GM18498 (cell line): Measurements from ENCODE around the gene MFN2.

Experiments
- ATAC-seq: cut with Tn5 transposase; IDR thresholded peaks from one replicate; pipeline ENCODE4 v1.9.1; 2021; ENCODE audit warnings: mild to moderate bottlenecking, moderate library complexity; ENCODE audit not compliant: unreplicated experiment

MFN2 gene

DNA sequence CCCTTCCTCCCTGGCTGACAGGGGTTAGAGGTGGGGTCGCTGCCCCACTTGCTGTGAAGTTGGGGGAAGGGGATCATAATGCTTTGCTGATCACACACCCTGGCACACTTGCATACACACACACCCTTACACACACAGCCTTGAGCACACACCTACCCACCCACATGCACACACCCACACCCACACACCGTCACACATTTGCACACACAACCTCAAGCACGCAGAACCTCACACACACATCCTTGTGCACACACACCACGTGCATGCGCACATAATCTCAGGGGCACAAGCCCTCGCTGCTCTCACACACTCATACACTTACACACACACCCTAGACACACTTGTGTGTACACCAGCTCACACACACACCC, 66.5 kb downstream of the MFN2 start:
- no peak for ATAC-seq

DNA sequence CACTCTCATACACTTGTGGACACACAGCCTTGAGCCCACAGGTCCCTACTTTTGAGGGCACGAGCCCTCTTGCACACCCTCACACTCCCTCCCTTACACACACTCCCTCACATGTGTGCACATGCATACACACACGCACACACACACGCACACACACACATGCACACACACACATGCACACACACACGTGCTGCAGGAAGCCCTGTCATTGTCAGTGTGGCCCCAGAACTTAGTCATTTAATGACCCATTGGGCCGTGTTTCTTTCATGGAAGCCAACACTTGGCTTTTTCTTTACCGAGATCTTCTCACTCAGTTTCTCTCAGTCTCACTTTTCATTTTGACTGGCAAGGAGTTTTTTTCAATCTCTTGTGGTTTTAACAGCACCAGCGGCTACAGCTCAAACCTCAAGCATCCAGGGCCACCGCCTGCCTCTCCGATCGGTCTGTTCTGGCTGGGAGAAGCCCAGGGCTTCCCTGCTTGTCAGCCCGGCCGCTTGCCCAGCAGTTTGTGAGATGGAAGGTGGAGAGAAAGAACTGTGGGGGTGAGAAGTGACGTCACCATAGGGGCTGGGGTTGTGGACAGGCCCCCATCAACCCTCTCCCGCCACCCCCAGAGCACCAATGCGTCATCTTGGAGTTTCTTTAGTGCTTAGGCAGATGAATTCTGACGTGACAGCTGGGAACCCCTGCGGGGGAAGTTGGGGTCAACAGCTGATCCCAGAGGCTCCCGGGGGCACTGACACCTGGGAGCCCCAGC, 67.1 kb downstream of the MFN2 start:
- ATAC-seq = peak; percentile 57

DNA sequence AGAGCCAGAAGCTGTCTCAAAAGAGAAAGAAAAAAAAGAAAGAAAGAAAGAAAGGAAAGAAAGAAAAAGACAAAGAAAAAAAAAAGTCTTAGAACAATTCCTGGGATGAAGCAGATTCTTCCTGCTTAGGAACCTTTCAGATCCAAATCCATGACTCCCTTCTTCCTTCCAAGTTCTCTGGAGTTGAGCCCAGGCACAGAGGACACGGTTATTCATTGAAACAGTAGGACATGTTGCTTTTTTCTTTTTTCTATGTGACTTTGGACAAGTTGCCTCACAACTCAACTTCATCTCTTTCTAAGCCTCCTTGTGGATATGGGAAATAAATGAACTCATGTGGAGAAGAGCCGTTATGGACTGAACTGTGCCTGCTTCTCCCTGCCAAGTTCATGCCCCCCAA, 68.1 kb downstream of the MFN2 start:
- ATAC-seq = no peak

DNA sequence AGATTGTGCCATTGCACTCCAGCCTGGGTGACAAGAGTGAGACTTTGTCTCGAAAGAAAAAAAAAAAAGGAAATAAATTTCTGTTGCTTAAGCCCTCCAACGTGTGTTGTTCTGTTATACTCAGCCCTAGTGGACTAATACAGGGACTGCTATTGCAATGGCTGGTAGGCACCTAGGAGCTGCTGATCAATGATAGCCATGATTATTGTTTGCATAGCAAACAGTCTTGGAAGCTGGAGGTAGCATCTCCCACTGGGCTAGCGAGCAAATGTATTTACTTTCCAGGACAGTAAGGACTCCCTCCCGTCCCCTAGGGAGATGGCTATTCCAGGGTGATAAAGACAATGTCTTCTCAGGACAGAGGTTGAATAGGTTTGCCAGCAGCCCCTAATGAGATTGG, 69.4 kb downstream of the MFN2 start:
- no peak for ATAC-seq

DNA sequence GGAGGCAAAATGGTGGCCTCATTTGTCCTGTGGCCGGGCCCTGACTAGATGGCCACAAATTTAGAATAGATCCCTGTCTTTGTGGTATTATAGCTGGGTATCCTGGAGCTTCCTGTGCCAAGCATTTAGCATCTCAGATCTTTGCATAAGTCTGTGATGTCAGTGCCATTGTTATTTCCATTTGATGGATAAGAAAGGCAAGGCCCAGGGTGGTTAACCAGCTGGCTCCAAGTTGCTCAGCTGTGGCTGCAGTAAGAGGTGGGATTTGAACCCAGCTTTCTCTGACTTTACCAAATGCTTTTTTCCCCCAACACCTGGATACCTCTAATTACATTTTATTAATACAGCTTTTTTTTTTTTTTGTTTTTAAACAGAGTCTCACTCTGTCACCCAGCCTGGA, 71.1 kb downstream of the MFN2 start:
- ATAC-seq = no peak

DNA sequence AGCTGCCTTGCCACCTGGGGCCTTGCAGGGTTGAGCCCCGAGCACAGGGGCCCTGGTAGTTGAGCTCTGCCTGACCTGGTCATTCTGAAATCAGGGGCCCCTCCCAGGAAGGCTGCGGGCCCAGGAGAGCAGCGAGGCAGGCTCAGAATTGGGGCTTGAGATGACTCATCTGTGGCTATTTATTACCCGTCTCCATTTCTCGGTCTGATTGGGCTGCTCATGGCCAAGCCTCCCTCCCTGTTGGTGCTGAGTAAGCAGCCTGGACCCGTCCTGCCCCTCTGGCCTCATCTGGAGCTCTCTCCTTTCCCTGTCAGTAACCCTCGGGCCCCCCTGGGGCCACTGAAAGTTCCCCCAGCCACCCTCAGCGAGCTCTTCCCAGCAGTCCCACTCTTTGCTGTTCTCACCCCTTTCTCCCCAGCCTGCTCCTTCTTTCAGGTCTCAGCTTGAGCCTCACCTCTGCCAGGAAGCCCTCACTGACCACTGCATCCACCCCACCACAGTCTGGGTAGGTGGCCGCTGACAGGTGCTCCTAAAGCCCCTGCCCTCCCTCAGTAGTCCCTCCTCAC, 71.8 kb downstream of the MFN2 start:
- peak; percentile 68 for ATAC-seq

DNA sequence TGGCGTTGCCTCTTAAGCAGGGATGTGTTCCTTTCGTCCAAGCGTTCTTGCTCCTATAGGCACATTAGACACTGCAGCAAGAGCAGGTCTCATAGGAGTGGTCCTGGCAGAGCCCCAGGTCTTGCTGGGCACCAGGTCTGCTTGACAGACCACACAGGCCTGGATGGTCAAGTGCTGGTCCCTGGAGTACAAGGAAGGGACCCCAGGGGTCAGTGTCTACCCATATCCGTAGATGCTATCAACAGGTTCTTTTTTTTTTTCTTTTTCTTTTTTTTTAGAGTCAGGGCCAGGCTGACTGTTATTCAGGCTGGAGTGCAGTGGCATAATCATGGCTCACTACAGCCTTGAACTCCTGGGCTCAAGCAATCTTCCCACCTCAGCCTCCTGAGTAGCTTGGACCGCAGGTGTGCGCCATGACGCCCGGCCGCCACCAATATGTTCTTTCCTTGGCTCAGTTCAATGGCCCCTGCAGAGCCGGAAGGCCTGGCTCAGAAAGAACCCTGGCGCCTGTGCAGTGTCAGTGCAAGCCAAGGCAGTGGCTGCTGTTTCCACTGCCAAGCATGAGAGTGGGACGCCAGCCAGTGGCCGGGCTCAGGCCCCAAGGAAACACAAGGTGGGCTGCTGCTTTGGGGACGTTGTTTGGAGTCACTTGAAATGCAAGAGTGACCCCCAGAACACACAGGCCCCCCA, 72.9 kb downstream of the MFN2 start:
- no peak for ATAC-seq

DNA sequence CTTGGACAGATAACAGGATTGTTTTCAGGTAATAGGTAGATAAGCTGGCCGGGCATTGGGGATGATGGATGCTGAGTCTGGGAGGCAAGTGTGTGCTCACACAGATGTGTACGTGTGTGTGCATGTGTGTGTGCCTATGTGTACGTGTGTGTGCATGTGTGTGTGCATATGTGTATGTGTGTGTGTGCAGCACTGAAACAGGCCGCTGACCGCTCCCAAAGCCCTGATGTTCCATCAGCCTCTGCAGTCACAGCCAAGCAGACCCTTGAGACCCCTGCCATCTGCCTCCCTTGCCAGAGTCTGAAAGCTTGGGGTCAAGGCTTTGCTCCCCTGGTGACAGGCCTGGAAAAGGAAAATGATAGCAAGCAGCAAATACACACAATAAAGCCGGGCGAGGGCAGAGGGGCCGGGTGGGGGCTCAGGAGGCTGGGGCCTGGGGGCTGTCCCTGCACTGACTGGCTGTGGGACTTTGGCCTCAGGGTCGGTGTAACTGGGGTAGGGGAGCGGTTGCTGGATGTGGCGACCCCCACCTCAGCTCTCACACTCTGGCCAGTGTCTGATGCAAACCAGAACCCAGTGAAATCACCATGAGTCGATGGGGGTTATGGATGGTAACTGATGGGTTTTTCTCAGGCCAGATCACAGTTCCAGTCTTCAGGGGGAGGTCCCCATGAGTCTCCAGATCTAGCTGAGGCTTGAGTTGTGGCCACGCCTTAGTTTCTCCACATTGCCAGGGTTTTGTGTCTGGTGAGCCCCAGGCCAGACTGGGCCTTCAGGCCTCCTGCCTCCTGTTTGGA, 73.7 kb downstream of the MFN2 start:
- no peak for ATAC-seq

DNA sequence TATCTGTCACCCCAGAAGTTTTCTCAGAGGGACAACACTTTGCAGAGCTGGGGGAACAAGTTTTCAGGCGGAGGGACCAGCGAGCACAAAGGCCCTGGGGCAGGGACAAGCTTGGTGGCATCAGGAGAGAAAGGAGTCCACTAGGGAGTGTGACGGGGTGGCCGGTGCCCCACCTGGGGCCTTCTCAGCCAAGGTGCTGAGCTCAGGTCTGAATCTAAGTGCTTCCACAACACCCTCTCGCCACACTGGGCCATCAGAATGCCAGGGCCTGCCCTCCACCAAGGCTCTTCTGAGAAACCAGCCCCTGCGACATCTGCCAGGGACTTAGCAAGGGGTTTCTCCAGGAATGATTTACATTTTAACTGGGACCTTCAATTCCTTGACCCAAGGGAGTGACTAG, 75.0 kb downstream of the MFN2 start:
- no peak for ATAC-seq

DNA sequence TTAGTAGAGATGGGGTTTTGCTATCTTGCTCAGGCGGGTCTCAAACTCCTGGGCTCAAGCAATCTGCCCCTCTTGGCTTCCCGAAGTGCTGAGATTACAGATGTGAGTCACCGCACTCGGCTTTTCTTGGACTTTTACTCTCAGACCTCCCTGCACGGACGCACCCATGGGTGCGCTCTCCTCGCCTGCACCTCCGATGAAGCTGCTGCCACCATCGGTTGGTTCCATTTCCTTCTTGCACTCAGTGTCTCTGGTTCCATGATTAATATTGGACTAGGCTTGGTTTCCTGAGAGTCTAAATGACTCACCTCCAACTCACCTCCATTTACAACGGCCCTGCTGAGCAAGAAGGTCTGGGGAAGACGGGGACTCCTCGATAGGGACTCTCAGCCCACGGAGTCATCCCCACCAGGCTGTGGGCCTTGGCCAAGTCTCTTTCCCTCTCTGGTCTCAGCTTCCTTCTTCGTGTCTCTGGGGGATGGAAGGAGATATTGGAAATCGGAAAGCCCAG, 76.1 kb downstream of the MFN2 start:
- no peak for ATAC-seq

DNA sequence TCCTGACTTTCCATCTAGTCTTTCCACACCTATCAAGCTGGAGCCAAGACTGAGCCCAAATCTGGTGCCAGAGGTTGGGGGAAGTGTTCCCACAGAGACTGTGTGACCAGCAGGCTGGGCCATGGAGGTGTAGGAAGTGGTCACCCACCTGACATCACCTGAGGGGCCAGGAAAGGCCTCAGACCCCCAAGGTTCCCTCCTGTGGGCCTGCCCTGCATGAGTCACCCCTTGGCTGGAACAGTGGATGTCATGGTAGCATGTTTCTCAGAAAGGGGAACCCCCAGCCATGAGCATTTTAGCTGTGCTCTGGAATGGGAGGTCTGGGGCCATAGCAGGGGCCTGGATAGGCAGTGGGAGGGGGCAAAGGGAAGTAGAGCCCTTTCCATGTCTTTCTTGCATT, 77.1 kb downstream of the MFN2 start:
- ATAC-seq = no peak

DNA sequence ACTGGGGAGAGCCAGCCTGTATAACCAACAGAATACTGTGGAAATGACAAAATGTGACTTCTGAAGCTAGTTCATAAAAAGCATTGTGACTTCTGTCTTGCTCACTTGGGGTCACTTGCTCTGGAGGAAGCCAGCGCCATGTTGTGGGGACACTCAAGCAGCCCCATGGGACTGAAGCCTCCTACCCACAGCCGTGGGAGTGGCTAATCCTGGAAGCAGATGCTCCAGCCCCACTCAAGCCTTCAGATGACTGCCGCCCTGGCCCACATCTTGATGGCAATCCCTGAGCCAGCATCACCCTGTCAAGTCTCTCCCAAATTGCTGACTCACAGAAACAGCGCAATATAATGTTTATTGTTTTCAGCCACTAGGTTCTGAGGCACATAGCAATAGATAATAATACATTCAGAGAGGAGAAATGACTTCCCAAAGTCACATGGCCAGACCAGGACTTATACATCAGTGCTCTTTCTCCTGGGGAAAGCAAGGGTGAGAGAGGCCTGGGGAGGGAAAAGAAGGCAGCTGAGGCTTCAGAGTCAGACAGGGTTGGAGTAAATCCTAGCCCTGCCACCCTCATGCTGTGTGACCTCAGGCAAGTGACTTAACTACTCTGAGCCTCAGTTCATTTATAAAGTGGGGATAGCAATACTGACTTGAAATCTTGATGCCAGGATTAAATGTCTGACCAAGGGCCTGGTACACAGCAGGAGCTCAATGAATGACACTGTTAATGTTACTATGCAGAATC, 77.9 kb downstream of the MFN2 start:
- no peak for ATAC-seq

DNA sequence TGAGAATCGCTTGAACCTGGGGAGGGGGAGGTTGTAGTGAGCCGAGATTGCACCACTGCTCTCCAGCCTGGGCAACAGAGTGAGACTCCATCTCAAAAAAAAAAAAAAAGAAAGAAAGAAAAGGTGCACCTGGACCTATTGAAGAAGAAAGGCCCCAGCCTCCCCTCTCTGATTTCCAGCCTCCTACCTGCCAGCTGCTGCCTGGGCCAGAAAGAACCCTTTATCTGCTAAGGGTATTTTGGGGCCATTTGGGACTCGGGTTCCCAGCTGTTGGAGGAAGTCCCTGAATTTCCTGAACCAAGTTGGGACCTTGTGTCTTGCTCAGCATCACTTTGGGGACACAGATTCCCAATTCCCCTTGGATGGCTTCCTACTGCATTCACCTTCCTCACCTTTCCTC, 79.0 kb downstream of the MFN2 start:
- no peak for ATAC-seq

DNA sequence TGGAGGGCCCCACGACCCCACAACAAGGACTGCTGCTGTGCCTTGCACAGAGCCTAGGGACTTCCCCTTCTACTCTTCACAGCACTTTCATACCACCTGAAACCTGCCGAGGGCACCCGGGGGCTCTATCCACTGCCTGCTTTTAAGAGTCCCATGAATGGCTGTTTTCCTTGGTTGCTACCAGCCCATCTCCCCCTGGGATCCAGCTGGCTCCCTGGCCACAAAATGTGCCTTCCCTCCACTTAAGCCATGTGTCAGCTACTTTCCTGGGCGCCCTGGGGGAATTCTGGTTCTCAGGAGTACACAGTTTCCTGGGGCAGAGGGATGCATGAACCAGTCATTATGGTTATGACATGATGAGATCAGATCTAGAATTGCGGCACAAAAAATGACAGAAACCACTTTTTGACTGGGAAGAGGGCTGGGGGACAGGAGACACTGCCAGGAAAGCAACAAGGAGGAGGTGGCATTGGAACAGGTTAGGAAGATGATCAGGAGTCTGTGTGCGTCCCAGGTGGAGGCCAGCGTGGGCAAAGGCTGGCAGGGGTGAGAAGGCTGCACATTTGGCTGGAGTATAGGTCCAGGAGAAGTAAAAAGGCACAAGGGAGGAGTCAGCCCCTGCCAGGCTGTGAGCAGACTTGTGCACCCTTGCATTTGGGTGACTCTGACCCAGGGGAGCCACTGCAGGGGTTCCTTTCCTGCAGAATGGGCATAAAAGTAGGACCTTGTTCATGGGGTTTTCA, 79.6 kb downstream of the MFN2 start:
- ATAC-seq = no peak

DNA sequence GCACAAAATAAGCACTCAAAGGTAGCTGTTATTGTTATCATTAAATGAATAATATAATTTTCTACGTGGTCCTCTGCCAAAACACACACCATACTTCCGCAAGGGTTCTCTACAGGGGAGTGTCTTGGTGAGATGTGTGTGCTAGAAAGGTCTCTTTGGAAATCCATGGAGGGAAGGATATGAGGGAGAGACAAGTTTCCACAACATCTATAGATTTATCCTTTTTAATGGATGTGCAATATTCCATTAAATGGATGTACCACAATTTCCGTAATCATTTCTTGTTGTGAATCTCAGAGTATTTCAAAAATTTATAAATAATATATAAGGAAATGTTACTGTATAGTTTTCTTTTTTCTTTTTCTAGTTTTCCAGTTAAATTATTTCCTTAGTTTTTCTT, 80.3 kb downstream of the MFN2 start:
- ATAC-seq = no peak
